Measurements from ENCODE around the gene POU3F3. TPM values are rescaled to one million over a fixed set of nuclear protein-coding genes. Genes with fewer than 3 reads are reported as not detected.
A peak's percentile ranks its signal among the peaks of the same experiment; 100 is the strongest.

POU3F3 gene
- total and polyA plus RNA-seq, 4 donors, result 0.23 TPM; not detected in 3

GRCh38 chr2:104849101-104849500 is 4.8 kb upstream of the POU3F3 start:
- H3K4me3 ChIP-seq, result no peak overlapping the region
- no peak overlapping the region for H3K9ac ChIP-seq (ENCODE audit: insufficient read depth in 1 of 2, low read length in 2 of 2)
- no peak overlapping the region for H3K27ac ChIP-seq (ENCODE audit: low read depth in 1 of 2, low read length in 1 of 2)

DNA sequence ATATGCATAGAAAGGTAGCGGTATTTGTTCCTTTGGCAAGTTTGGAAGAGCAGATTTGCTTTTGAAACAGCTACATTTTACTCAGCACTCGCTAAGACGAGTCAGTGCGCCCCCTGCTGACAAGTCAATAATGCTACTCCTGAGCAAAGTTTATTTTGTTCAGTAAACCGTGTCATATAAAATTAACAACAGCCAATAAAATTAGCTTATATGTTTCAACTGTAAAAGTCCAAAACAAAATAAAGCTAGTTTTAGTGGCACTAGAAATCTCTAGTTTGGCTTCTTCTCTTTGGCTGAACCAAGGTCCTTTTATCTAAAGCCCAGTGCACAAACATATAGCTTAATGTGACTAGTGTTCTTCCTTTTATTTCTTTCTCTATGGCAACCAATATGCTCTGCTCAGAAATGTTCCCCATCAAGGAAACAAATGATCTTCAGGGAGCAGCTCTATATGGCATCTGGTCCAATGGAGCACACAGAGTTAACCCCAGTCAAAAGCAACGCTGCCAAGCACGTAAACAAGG is 4.2 kb upstream of the POU3F3 start:
- H3K4me3 ChIP-seq, result no peak overlapping the region
- DNase-seq, result peak; percentile 80 to 85 (median 83)
- peaks cover 0 to 29% (median 16%) of the 10 kb centered on the region in 5 donors for H3K4me1 ChIP-seq (ENCODE audit: control insufficient read depth in 5 of 5, insufficient read depth in 5 of 5, low read length in 5 of 5)
- H3K36me3 ChIP-seq (ENCODE audit: control insufficient read depth in 4 of 4, insufficient read depth in 4 of 4, low read length in 4 of 4), result no peaks in the 10 kb centered on the region
- no peak overlapping the region for H3K9ac ChIP-seq (ENCODE audit: insufficient read depth in 1 of 2, low read length in 2 of 2)
- H3K27ac ChIP-seq (ENCODE audit: low read depth in 1 of 2, low read length in 1 of 2), result no peak overlapping the region
- ATAC-seq (ENCODE audit: insufficient read depth, low FRiP score), result no peak
- H3K27me3 ChIP-seq (ENCODE audit: control insufficient read depth in 3 of 3, insufficient read depth in 3 of 3, low read length in 2 of 3), result peaks cover 11 to 98% (median 89%) of the 10 kb centered on the region in 3 donors
- TF ChIP-seq, protein P1, sequence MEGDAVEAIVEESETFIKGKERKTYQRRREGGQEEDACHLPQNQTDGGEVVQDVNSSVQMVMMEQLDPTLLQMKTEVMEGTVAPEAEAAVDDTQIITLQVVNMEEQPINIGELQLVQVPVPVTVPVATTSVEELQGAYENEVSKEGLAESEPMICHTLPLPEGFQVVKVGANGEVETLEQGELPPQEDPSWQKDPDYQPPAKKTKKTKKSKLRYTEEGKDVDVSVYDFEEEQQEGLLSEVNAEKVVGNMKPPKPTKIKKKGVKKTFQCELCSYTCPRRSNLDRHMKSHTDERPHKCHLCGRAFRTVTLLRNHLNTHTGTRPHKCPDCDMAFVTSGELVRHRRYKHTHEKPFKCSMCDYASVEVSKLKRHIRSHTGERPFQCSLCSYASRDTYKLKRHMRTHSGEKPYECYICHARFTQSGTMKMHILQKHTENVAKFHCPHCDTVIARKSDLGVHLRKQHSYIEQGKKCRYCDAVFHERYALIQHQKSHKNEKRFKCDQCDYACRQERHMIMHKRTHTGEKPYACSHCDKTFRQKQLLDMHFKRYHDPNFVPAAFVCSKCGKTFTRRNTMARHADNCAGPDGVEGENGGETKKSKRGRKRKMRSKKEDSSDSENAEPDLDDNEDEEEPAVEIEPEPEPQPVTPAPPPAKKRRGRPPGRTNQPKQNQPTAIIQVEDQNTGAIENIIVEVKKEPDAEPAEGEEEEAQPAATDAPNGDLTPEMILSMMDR (IDR thresholded peaks at IDR 0.05; ENCODE audit: control extremely low read depth, extremely low read depth), result peak; percentile 44
- H3K9me3 ChIP-seq (ENCODE audit: control insufficient read depth in 4 of 4, insufficient read depth in 3 of 4, low read length in 3 of 4), result peaks cover 0 to 11% (median 0%) of the 10 kb centered on the region in 4 donors
- WGBS, 2 donors, result 5 to 8% methylated on average over 7 of the region's 7 CpGs

More at GRCh38 chr2:104849101-104849500, 4.8 kb upstream of the POU3F3 start:
- no peak for ATAC-seq (ENCODE audit: insufficient read depth, low FRiP score)
- TF ChIP-seq, protein P1 (IDR thresholded peaks at IDR 0.05; ENCODE audit: control extremely low read depth, extremely low read depth), result no peak
- WGBS, 2 donors, result 9 to 13% methylated on average over 1 of the region's 1 CpG
- Histone ChIP-seq H3K36me3 (ENCODE audit: control insufficient read depth in 4 of 4, insufficient read depth in 4 of 4, low read length in 4 of 4) (no peaks in the 10 kb centered on the region), H3K27me3 (ENCODE audit: control insufficient read depth in 3 of 3, insufficient read depth in 3 of 3, low read length in 2 of 3) (peaks cover 11 to 97% (median 88%) of the 10 kb centered on the region in 3 donors), H3K4me1 (ENCODE audit: control insufficient read depth in 5 of 5, insufficient read depth in 5 of 5, low read length in 5 of 5) (peaks cover 0 to 30% (median 15%) of the 10 kb centered on the region in 5 donors), H3K9me3 (ENCODE audit: control insufficient read depth in 4 of 4, insufficient read depth in 3 of 4, low read length in 3 of 4) (peaks cover 0 to 10% (median 0%) of the 10 kb centered on the region in 4 donors)
- no peak for DNase-seq

DNA sequence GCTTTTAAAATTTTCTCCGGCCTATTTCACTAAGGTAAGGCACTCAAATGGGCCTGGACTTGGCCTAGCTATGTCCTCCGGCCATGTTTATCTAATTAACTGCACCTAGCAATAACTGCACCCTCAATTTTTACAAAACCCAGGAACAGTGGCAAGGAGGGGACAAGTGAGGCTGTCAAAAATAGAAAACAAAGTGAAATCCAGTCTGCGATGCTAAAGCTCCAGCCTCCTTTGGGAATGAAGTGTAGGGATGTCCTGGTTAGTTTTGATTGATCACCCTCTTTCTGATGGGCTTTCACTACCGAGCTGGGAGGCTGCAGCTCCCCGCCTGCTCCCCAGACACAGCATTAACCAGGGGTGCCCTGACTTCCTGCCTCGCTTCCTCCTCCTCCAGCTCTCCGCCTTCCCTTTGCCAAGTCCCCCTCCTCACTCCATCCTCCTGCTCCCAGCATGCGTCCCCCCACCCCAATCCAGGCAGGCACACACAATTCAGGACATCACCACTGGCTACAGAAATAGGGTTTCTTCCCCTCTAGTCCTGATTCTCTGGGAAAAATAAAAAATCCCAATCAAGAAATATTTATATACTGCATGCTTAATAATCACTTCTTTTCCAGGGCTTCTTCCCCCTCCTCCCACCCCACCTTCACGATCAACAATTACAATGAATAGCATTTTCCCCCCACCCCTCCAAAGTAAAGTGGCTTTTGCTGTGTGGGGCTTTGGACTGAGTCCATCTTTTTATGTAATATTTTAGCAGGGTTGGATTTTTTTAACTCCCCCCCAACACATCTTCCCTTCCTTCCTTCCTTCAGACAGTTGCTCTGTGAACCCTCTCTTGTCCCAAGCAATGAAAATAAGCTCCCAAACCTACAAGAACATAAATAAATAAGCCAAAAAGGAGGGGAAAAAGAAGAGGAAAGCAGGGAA is 3.3 kb upstream of the POU3F3 start:
- no peak for DNase-seq
- no peak overlapping the region for H3K4me3 ChIP-seq
- no peaks in the 10 kb centered on the region for H3K36me3 ChIP-seq (ENCODE audit: control insufficient read depth in 4 of 4, insufficient read depth in 4 of 4, low read length in 4 of 4)
- ATAC-seq (ENCODE audit: insufficient read depth, low FRiP score), result no peak
- no peak overlapping the region for H3K27ac ChIP-seq (ENCODE audit: low read depth in 1 of 2, low read length in 1 of 2)
- peaks cover 0 to 12% (median 0%) of the 10 kb centered on the region in 4 donors for H3K9me3 ChIP-seq (ENCODE audit: control insufficient read depth in 4 of 4, insufficient read depth in 3 of 4, low read length in 3 of 4)
- WGBS, 2 donors, result 6 to 7% methylated on average over 9 of the region's 9 CpGs
- no peak overlapping the region for H3K9ac ChIP-seq (ENCODE audit: insufficient read depth in 1 of 2, low read length in 2 of 2)
- TF ChIP-seq, protein P1 (IDR thresholded peaks at IDR 0.05; ENCODE audit: control extremely low read depth, extremely low read depth), result no peak
- peaks cover 10 to 90% (median 82%) of the 10 kb centered on the region in 3 donors for H3K27me3 ChIP-seq (ENCODE audit: control insufficient read depth in 3 of 3, insufficient read depth in 3 of 3, low read length in 2 of 3)
- H3K4me1 ChIP-seq (ENCODE audit: control insufficient read depth in 5 of 5, insufficient read depth in 5 of 5, low read length in 5 of 5), result peaks cover 0 to 23% (median 11%) of the 10 kb centered on the region in 5 donors
